ENCODE results near the gene FCER1G. TPM values are rescaled to one million over a fixed set of nuclear protein-coding genes. Genes with fewer than 3 reads are reported as not detected.

FCER1G gene
- total and polyA plus RNA-seq, 9 of the 15 experiments (the other 6 are each of a cell fraction or from before 2014, with no cell fraction given), result 0.15 to 0.69 (median 0.31) TPM; not detected in 2

GRCh38 chr1:161165742-161166668 is 49.1 kb upstream of the FCER1G start, which contains the start of gene PPOX (continued):
- TF ChIP-seq ZHX1 (conservative IDR thresholded peaks at IDR 0.05; ENCODE audit: low read length) (no peak), FOXP4 (CRISPR knock-in tag; IDR thresholded peaks at IDR 0.05; ENCODE audit: borderline replicate concordance) (0 out of 2 replicates have a peak, but pooled peaks have one; percentile 21), ERF (CRISPR knock-in tag; IDR thresholded peaks at IDR 0.05) (no peak; the same call in 1 of the 2 replicates), POU5F1 (IDR thresholded peaks at IDR 0.05; ENCODE audit: borderline replicate concordance, low read depth, low read length, partially characterized antibody) (peak; percentile 28), HSF4 (CRISPR knock-in tag; IDR thresholded peaks at IDR 0.05; ENCODE audit: borderline replicate concordance) (no peak), DACH1 (IDR thresholded peaks at IDR 0.05; ENCODE audit: partially characterized antibody) (peak; percentile 47), TAF7 (tag; IDR thresholded peaks at IDR 0.05) (no peak), PCBP2 (IDR thresholded peaks at IDR 0.05; ENCODE audit: low read depth, low read length, poor library complexity, severe bottlenecking) (no peak), ZSCAN32 (CRISPR knock-in tag; IDR thresholded peaks at IDR 0.05) (no peak), C11orf30 (IDR thresholded peaks at IDR 0.05; ENCODE audit: low read depth) (peak; percentile 74), DDX20 (tag; IDR thresholded peaks at IDR 0.05; ENCODE audit: low read depth) (no peak), TSC22D4 (tag; IDR thresholded peaks at IDR 0.05) (no peak), HBP1 (CRISPR knock-in tag; IDR thresholded peaks at IDR 0.05) (no peak), RNF219 (CRISPR knock-in tag; IDR thresholded peaks at IDR 0.05) (no peak), CBFB (CRISPR knock-in tag; IDR thresholded peaks at IDR 0.05) (no peak), PTRF (tag; IDR thresholded peaks at IDR 0.05) (no peak), ZNF197 (CRISPR knock-in tag; IDR thresholded peaks at IDR 0.05; ENCODE audit: low read depth) (peak; percentile 81), TCFL5 (CRISPR knock-in tag; conservative IDR thresholded peaks at IDR 0.05) (no peak), MCM7 (IDR thresholded peaks at IDR 0.05) (no peak)
